HG03139 (cell line): Measurements from ENCODE around the gene PPM1H.
"Not testable (repeated sequence)": the region's sequence is repeated elsewhere in the genome, so short reads cannot be mapped to it uniquely, and the experiment has no call there.

Experiments
- ATAC-seq: cut with Tn5 transposase; IDR thresholded peaks from one replicate; pipeline ENCODE4 v1.9.1; 2021; ENCODE audit not compliant: unreplicated experiment

PPM1H gene

DNA sequence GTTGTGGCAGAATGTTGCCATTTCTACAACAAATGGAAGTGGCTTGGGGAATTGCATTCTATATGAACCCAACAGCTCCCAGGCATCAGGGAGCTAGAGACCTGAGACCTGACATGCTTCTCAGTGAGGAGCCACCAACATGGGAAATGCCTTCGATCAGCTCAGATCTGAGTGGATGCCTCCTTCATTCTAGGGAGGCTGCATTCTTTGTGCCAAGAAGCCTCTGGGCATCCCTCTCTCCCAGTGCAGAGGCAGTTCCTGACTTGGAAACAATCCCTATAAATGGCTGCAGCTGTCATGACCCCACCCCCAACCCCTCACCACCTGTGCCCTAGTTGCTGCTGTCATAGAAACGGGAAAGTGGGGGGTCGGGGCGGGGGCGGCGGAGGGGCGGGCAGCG, 196.3 kb downstream of the PPM1H start:
- ATAC-seq, result no peak

DNA sequence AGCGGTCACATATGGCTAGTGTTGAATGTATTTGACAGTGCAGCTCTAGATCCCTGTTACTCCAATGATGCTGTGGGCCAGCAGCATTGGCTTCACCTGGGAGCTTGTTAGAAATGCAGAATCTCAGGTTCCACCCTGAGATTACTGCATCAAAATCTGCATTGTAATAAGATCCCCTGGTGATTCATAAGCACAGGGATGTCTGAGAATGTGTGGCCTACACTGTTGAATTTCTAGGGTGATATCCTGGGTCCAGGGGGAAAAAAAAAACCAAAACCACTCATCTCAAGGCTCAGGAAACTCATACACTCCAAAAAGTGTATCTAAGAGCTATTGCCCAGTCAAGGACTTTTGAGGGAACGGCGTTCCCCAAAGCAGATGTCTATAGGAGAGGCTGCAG, 196.8 kb downstream of the PPM1H start:
- no peak for ATAC-seq

DNA sequence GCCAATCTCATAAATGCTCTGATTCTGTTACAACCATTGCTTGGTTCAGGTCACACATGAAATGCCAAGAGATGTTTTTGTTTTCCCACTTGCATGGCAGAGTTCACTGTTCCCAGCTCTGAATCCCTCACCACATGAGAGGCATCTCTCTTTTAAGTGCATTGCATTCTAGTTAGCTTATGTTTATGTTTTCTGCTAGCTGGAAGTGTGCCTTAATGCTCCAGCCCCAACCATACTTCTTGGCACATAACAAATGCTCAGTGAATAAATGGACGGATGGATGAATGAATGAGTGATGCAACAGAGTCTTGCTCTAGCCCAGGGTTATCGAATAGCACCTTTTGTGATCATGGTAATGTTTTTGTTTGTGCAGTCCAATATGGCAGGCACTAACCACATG, 197.3 kb downstream of the PPM1H start:
- ATAC-seq, result no peak

- no peak for ATAC-seq
Observed at GRCh38 chr12:62737188-62737587, 197.8 kb downstream of the PPM1H start.

DNA sequence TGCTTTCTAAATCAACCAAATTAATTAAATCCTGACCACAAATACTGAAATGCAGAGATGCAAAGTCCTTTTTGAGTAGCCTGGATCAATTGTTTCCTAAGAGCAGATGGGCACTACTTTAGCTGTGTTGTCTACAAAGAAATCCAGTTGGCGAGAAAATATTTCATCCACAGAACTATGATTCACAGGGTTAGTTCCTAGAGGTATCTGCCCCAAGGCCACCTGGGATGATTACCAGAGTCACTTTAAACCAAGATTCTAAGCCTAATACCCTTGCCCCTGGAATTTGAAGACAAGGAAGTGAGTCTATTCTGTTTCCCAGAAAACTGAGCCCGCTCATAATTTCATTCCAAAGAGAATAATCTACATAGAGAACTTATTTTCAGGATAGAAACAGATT, 198.4 kb downstream of the PPM1H start:
- ATAC-seq, result no peak

GRCh38 chr12:62732861-62733427, 202.0 kb downstream of the PPM1H start:
- no peak for ATAC-seq

GRCh38 chr12:62731055-62731820, 203.7 kb downstream of the PPM1H start:
- ATAC-seq, result no peak

DNA sequence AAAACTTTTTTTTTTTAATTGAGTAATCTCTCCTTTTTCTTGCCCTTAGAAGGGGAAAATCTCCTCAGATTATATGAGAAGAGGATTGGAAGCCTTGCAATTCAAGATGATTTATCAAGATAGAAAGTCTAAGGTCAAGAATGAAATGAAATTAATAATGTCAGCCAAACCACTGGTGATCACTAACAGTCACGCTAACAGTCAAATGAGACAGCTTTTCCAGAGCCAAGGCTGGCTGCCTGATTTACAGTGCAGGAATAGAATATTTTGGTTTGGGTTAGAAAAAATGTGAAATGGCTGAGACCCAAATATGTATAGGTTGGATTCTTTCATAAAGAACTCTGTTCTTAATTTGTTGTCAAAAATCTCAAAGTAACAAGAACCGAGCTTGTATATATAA, 204.3 kb downstream of the PPM1H start:
- no peak for ATAC-seq

DNA sequence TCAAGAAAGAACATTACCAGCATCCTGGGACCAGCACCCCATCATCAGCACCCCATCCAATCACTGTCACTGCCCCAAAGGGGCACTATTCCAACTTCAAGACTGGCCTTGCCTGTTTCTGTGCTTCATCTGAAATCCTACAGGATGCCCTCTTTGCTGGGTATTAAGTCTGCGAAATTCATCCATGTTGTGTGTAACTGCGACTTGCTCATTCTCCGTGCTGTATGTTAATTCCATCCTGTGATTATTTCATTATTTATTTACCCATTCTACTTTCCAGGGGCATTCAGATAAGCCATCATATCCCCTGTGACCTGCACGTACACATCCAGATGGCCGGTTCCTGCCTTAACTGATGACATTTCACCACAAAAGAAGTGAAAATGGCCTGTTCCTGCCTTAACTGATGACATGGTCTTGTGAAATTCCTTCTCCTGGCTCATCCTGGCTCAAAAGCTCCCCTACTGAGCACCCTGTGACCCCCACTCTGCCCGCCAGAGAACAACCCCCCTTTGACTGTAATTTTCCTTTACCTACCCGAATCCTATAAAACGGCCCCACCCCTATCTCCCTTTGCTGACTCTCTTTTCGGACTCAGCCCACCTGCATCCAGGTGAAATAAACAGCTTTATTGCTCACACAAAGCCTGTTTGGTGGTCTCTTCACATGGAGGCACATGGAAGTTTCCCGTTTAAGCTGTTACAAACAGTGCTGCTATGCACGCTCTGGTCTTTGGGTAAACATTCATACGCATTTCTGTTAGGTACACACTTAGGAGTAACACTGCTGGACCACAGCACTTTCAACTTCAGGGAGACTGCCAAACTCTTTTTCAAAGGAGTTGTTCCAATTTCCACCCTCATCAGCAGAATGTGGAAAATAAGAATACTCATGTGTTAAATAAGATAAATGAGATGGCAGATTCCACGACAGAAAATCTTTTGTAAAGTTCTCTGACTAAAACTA, 205.1 kb downstream of the PPM1H start:
- not testable (repeated sequence) for ATAC-seq

- ATAC-seq, result no peak
Observed at GRCh38 chr12:62728741-62729140, 206.2 kb downstream of the PPM1H start.

GRCh38 chr12:62726471-62726980, 208.4 kb downstream of the PPM1H start:
- ATAC-seq, result no peak

DNA sequence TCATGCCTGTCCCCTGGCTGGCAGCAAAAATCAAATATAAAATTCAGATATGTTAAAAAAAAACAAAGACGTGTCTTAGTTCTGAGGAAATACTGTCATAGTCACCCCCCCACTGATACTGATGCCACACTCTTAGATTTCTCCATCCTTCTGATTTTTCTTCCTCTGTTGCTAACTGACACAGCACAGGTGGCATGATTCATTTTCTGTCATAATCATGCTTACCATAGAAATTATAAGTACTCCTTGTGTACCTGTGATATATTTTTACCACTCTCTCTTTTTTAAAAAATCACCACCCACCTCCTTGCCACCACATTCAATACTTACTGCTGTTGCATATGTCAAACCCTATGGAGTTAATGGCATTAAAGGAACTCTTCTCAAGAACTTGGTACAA, 209.2 kb downstream of the PPM1H start:
- no peak for ATAC-seq

- no peak for ATAC-seq
Observed at GRCh38 chr12:62724947-62725451, 210.0 kb downstream of the PPM1H start.

- no peak for ATAC-seq
Observed at GRCh38 chr12:62724285-62724684, 210.7 kb downstream of the PPM1H start.

DNA sequence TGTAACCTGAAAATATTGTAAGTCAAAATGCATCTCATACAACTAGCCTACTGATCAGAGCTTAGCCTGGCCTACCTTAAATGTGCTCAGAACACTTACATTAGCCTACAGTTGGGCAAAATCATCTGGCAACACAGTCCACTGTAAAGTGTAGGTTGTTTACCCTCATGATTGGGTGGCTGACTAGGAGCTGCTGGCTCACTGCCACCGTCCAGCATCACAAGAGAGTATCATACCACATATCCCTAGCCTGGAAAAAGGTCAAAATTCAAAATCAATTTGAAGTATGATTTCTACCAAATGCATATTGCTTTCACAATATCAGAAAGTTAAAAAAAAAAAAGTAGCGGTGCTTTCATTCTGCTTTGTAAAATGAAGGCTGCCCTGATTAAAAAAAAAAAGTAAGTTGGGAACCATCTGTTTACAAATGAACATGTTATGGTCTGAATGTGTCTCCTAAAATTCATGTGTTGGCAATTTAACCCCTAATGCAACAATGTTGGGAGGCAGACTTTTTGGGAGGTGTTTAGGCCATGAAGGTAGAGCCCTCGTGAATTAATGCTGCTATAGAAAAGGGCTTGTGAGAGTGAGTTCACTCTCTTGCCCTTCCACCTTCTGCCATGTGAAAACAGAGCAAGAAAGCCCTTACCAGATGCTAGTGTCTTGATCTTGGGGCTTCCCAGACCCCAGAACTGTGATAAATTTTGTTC, 211.8 kb downstream of the PPM1H start:
- no peak for ATAC-seq

GRCh38 chr12:62720661-62721330, 214.2 kb downstream of the PPM1H start:
- ATAC-seq, result no peak

- ATAC-seq, result no peak
Observed at GRCh38 chr12:62720025-62720424, 214.9 kb downstream of the PPM1H start.

DNA sequence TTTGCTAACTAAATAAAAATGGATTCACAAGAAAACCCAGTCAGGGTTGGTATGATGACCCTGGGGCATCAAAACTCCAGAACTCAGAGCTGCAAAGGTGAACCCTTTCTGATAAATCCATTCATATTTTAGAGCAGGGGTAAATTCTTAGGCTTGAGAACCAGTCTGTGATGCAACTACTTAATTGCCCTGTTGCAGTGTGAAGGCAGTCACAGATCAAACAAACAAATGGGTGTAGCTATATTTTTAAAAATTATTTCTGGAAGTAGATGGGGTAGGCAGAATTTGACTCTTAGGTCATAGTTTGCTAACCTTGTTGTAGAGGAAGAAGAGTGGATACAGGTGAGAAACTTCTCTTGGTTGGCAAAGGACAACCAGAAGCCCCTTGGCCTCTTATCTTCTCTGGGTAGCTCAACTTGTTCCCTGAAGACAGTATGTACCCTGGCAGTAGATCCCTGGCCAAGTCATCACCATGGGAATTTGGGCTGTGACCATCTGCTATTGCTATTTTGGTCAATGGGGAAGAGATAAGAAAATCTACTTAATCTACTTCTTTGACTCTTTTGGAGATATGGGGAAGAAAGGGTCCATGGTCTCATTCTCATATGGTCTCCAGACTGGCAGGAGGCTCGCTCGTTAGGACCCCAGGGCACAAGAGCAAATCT, 216.1 kb downstream of the PPM1H start:
- no peak for ATAC-seq

DNA sequence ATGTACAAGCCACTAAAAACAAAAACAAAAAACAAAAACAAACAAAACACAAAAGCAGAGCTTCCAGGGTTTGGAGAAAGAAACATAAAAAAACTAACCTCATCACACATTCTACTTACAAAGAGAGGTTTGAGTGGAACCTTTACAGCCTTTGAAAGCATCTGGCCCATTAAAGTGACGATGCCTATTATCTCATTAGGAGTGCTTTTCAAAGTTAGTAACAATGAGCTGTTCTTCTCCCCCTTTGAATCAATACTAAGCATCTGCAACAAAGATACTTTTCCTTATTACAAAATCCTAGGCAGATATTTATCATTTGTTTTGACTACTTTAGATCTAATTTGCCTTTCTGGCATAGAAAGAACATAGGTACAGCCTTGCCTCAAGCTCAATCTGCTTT, 217.3 kb downstream of the PPM1H start:
- ATAC-seq, result no peak
